ENCODE results near the gene CBL.
"Not testable (repeated sequence)": the region's sequence is repeated elsewhere in the genome, so short reads cannot be mapped to it uniquely, and the experiment has no call there.

Gene CBL

GRCh38 chr11:119205574-119206510, at the start of gene CBL:
CBL (plus strand) TSS chr11:119206339; CDS start chr11:119206418, 79 bp downstream.
- DNase-seq (ENCODE audit: low spot score), result peak; percentile 93

GRCh38 chr11:119156496-119156895, 49.6 kb upstream of the CBL start:
- no peak for DNase-seq (ENCODE audit: low spot score)

GRCh38 chr11:119157063-119157462, 49.1 kb upstream of the CBL start:
- no peak for DNase-seq (ENCODE audit: low spot score)

GRCh38 chr11:119158467-119158866, 47.7 kb upstream of the CBL start:
- no peak for DNase-seq (ENCODE audit: low spot score)

GRCh38 chr11:119160151-119160550, 46.0 kb upstream of the CBL start:
- no peak for DNase-seq (ENCODE audit: low spot score)

- no peak for DNase-seq (ENCODE audit: low spot score)
Measured at GRCh38 chr11:119161871-119162270, 44.3 kb upstream of the CBL start.

- no peak for DNase-seq (ENCODE audit: low spot score)
Measured at GRCh38 chr11:119166368-119167076, 39.6 kb upstream of the CBL start.

- not testable (repeated sequence) for DNase-seq (ENCODE audit: low spot score)
Measured at GRCh38 chr11:119167077-119167458, 39.1 kb upstream of the CBL start.

GRCh38 chr11:119167933-119168332, 38.2 kb upstream of the CBL start:
- no peak for DNase-seq (ENCODE audit: low spot score)

- peak; percentile 98 for DNase-seq (ENCODE audit: low spot score)
Measured at GRCh38 chr11:119168471-119169281, 37.5 kb upstream of the CBL start, which contains the start of gene NLRX1. NLRX1 (plus strand) TSS chr11:119168725; CDS start chr11:119171404, 2,679 bp downstream.

- DNase-seq (ENCODE audit: low spot score), result peak; percentile 77
Measured at GRCh38 chr11:119169282-119169719, 36.8 kb upstream of the CBL start.

- no peak for DNase-seq (ENCODE audit: low spot score)
Measured at GRCh38 chr11:119172513-119172912, 33.6 kb upstream of the CBL start.

- DNase-seq (ENCODE audit: low spot score), result no peak
Measured at GRCh38 chr11:119173453-119173852, 32.7 kb upstream of the CBL start.

- no peak for DNase-seq (ENCODE audit: low spot score)
Measured at GRCh38 chr11:119175493-119176077, 30.6 kb upstream of the CBL start.

- no peak for DNase-seq (ENCODE audit: low spot score)
Measured at GRCh38 chr11:119178166-119178680, 27.9 kb upstream of the CBL start.

- DNase-seq (ENCODE audit: low spot score), result no peak
Measured at GRCh38 chr11:119179342-119179741, 26.8 kb upstream of the CBL start.

- DNase-seq (ENCODE audit: low spot score), result no peak
Measured at GRCh38 chr11:119179983-119180382, 26.2 kb upstream of the CBL start.

GRCh38 chr11:119180729-119181676, 25.1 kb upstream of the CBL start:
- no peak for DNase-seq (ENCODE audit: low spot score)

GRCh38 chr11:119181677-119182412, 24.3 kb upstream of the CBL start:
- no peak for DNase-seq (ENCODE audit: low spot score)

GRCh38 chr11:119184399-119184798, 21.7 kb upstream of the CBL start:
- not testable (repeated sequence) for DNase-seq (ENCODE audit: low spot score)

Data from HuH-7 (cell line).